GM18868 (cell line): ENCODE measurements around the gene EGFR.

Experiments
- ATAC-seq: cut with Tn5 transposase; IDR thresholded peaks from one replicate; pipeline ENCODE4 v1.9.1; 2021; ENCODE audit warnings: mild to moderate bottlenecking, moderate library complexity; ENCODE audit not compliant: unreplicated experiment

Gene EGFR

GRCh38 chr7:55185941-55186609 lies 167.3 kb downstream of the EGFR start:
- ATAC-seq, result no peak

- no peak for ATAC-seq
Measured at GRCh38 chr7:55187701-55188491, 169.1 kb downstream of the EGFR start.

GRCh38 chr7:55188590-55189138 lies 169.8 kb downstream of the EGFR start:
- ATAC-seq, result no peak

GRCh38 chr7:55189146-55189766 lies 170.4 kb downstream of the EGFR start:
- ATAC-seq, result no peak

- ATAC-seq, result no peak
Measured at GRCh38 chr7:55189878-55190436, 171.1 kb downstream of the EGFR start.

GRCh38 chr7:55190511-55191160 lies 171.8 kb downstream of the EGFR start:
- no peak for ATAC-seq

- no peak for ATAC-seq
Measured at GRCh38 chr7:55191161-55191925, 172.5 kb downstream of the EGFR start.

- ATAC-seq, result no peak
Measured at GRCh38 chr7:55191926-55192692, 173.3 kb downstream of the EGFR start.

- no peak for ATAC-seq
Measured at GRCh38 chr7:55192723-55193122, 173.9 kb downstream of the EGFR start.

- ATAC-seq, result no peak
Measured at GRCh38 chr7:55193245-55193644, 174.4 kb downstream of the EGFR start.

- ATAC-seq, result no peak
Measured at GRCh38 chr7:55194522-55194921, 175.7 kb downstream of the EGFR start.

GRCh38 chr7:55198634-55199392 lies 180.0 kb downstream of the EGFR start:
- no peak for ATAC-seq

- ATAC-seq, result no peak
Measured at GRCh38 chr7:55199418-55199817, 180.6 kb downstream of the EGFR start.

- ATAC-seq, result no peak
Measured at GRCh38 chr7:55200441-55200840, 181.6 kb downstream of the EGFR start.

GRCh38 chr7:55202150-55202913 lies 183.5 kb downstream of the EGFR start:
- ATAC-seq, result no peak

GRCh38 chr7:55203300-55203699 lies 184.5 kb downstream of the EGFR start:
- ATAC-seq, result no peak

GRCh38 chr7:55205124-55205955 lies 186.5 kb downstream of the EGFR start:
- no peak for ATAC-seq
